Hepatocyte (in vitro differentiated cells): ENCODE measurements around the gene NTN4.

Experiments
- CTCF ChIP-seq: fragments of 200-600 bp; sonication (generic); IDR thresholded peaks from 2 replicates; pipeline ENCODE4 v1.5.1; 2016; ENCODE audit warnings: antibody characterized with exemption, mild to moderate bottlenecking; ENCODE audit not compliant: poor library complexity
- EZH2 ChIP-seq: fragments of 200-600 bp; sonication (generic); IDR thresholded peaks from 2 replicates; pipeline ENCODE4 v1.6.1; 2016; ENCODE audit warnings: antibody characterized with exemption, mild to moderate bottlenecking, borderline replicate concordance
- EZH2phosphoT487 ChIP-seq: fragments of 200-600 bp; sonication (generic); IDR thresholded peaks from one replicate; pipeline ENCODE4 v1.6.1; 2018; ENCODE audit warnings: antibody characterized with exemption, mild to moderate bottlenecking, low read depth, moderate library complexity; ENCODE audit not compliant: unreplicated experiment, severe bottlenecking

DNA sequence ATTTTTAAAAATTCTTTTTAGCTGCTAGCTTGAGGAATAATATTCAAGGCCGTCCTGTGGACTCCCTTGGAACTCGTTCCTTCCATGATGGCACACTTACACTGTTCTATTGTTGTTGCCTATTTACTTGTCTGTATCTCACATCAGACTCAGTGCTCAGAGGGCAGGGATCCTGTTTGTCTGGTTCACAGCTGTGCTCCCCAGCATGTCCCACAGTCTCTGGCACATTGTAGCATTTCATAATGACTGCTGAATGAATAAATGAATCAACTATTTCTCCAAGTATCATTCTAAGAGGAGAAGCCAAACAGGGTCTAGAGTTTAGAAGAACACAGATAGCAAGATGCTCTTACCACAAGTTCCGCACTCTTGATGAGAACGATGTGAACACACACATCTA, 48.0 kb downstream of the NTN4 start:
- TF ChIP-seq CTCF (no peak), EZH2 (no peak), EZH2phosphoT487 (no peak)
